K562 (cell line): ENCODE data around the gene C3AR1.

Source experiments
- CTCF ChIP-seq, 3 experiments: IDR thresholded peaks in 2 of 3; conservative IDR thresholded peaks in 1 of 3; 2 replicates each; pipeline ENCODE4 v1.5.1; 2011 to 2012; ENCODE audit warnings: low read length in 3 of 3, mild to moderate bottlenecking in 3 of 3, control low read depth in 2 of 3, improper control_type of control experiment in 1 of 3, inconsistent platforms in 1 of 3, low read depth in 1 of 3, mixed read lengths in 1 of 3, moderate library complexity in 1 of 3; ENCODE audit not compliant: insufficient read depth in 2 of 3
- ELK1 ChIP-seq: sonication (generic); formaldehyde crosslinking; IDR thresholded peaks from 2 replicates; pipeline ENCODE4 v1.8.1; 2022; ENCODE audit warnings: missing genetic modification reagents
- POLR2AphosphoS5 ChIP-seq: IDR thresholded peaks from 2 replicates; pipeline ENCODE4 v1.6.1; 2011; ENCODE audit warnings: mild to moderate bottlenecking, low read depth, low read length, moderate library complexity; ENCODE audit not compliant: control insufficient read depth, insufficient read depth
- ZBTB17 ChIP-seq: fragments of 450-650 bp; formaldehyde crosslinking; IDR thresholded peaks from 2 replicates; pipeline ENCODE4 v1.4.0; 2020; ENCODE audit warnings: mild to moderate bottlenecking

GRCh38 chr12:8069582-8069981, 3.4 kb upstream of the C3AR1 start:
- TF ChIP-seq ELK1 (CRISPR knock-in tag) (no peak), POLR2AphosphoS5 (no peak), ZBTB17 (CRISPR knock-in tag) (no peak), CTCF (IDR thresholded peaks at IDR 0.05 in 2 of 3, conservative IDR thresholded peaks at IDR 0.05 in 1 of 3; ENCODE audit: insufficient read depth in 2 of 3, low read depth in 1 of 3, low read length in 3 of 3) (no peak)
